Fibroblast of mammary gland (primary cell): ENCODE results near the gene ASTN2.

Experiments used
- DNase-seq: peaks from one replicate; pipeline ENCODE4 v3.0.0-alpha.2; 2010; ENCODE audit warnings: low read depth
- H3K4me3 ChIP-seq: 2 replicates; pipeline ENCODE4 v1.5.1; 2011; ENCODE audit warnings: low read depth, mild to moderate bottlenecking, low read length, moderate library complexity; ENCODE audit not compliant: control insufficient read depth
- CTCF ChIP-seq: conservative IDR thresholded peaks from 2 replicates; pipeline ENCODE4 v1.5.1; 2011; ENCODE audit warnings: low read depth, low read length, inconsistent platforms; ENCODE audit not compliant: control insufficient read depth, insufficient read depth

ASTN2 gene

DNA sequence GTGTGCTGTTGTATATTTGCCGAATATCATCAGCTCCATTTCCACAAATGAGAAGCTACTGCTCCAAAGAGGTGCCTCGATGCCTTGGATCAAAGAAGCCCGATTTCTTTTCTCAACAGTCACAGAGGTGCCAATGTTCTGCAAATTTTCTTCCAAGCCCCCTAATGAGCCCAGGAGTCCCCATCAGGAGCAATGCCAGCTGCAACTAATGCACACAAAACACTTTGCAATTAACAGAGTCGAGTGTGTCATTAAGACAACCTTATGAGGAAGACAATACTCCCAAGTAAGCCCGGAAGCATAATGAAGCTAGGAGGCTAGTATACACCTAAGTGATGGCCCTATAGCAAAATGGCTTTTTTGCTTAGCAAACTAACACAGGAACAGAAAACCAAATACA is 480.7 kb downstream of the ASTN2 start:
- no peak for DNase-seq
- no peak for TF ChIP-seq CTCF
- no peak overlapping the region for H3K4me3 ChIP-seq

- no peak for DNase-seq
- TF ChIP-seq CTCF = no peak
- no peak overlapping the region for H3K4me3 ChIP-seq
Observed at GRCh38 chr9:116933251-116933650, 481.6 kb downstream of the ASTN2 start.

DNA sequence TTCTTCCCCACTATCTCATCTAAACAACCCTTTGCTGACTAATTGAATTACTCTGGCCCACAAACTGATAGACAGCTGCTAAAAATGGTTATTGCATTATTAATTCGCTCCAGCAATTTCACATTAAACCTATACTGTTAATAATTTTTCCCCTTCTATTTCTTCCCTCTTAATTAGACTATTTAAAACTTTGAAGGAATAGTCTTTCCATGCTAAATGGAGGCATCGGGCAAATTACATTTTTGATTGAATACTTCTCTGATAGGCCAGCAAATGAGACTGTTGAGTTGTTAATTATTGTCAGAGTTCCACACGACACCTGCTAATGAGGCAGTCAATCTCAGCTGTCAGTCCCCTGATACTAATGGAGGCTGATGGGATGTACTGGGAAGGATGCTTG is 485.2 kb downstream of the ASTN2 start:
- no peak for DNase-seq
- TF ChIP-seq CTCF = no peak
- no peak overlapping the region for H3K4me3 ChIP-seq

DNA sequence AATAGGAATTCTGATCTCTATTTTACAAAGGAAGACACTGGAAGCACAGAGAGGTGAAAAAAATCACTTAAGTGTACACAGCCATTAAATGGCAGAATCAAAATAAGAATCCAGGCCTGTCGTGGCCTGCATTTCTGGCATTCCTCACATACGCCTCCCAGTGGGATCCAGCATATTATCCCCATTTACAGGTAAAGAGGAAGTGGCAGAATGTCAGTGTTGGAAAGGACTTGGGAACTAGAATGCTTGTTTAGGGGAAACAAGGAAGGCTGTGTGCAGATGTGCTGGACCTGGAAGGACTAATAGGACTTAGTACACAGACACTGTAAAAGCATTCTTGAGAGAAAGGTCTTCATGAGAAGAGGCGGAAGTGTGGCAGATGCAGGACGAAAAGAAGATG is 486.0 kb downstream of the ASTN2 start:
- no peak for DNase-seq
- no peak overlapping the region for H3K4me3 ChIP-seq
- no peak for TF ChIP-seq CTCF

GRCh38 chr9:116928289-116928688 is 486.6 kb downstream of the ASTN2 start:
- no peak for DNase-seq
- TF ChIP-seq CTCF = no peak
- H3K4me3 ChIP-seq = no peak overlapping the region

GRCh38 chr9:116927726-116928125 is 487.1 kb downstream of the ASTN2 start:
- DNase-seq = no peak
- TF ChIP-seq CTCF = no peak
- no peak overlapping the region for H3K4me3 ChIP-seq

- no peak overlapping the region for H3K4me3 ChIP-seq
- no peak for TF ChIP-seq CTCF
- no peak for DNase-seq
Observed at GRCh38 chr9:116925121-116925520, 489.7 kb downstream of the ASTN2 start.
